ENCODE measurements around the gene APBA2.

GRCh38 chr15:28903555-28903954 is 17.8 kb downstream of the APBA2 start:
- TF ChIP-seq GATA2 (IDR thresholded peaks at IDR 0.05; ENCODE audit: low read depth, low read length) (no peak), GATA3 (IDR thresholded peaks at IDR 0.05; ENCODE audit: low read depth, low read length) (no peak)

Measured in SH-SY5Y (cell line).